ENCODE data around the gene SMYD1.

DNA sequence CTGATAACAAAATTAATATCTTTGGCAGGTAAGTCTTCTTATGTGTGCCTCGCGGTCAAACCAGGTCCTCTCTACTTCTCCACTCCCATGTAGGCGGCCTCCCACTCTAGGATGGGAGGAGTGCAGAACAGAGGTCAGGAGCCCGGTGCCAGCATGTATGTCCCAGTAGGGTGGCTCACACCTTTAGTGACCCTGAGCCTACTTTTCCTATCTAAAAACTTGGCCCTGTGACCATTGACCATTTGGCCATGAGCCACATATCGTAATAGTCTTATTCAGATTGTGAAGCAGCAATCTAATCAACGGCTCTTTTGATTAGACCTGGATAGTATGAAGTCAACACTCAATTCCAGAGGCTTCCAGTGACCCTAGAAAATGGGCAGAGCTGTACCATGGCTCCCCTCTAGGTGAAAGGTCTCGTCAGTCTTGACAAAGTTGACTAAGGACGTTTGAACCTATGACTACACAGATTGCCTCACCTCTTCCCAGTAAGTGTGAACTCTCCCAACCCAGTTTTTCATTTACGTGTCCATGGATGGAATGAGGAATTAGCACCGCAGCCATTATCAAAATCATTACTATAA lies 77.4 kb downstream of the SMYD1 start:
- TF ChIP-seq TCF12 (IDR thresholded peaks at IDR 0.05; ENCODE audit: low read depth) (no peak), EGR1 (IDR thresholded peaks at IDR 0.05) (no peak), ZBTB7A (IDR thresholded peaks at IDR 0.05; ENCODE audit: low read depth) (no peak), TAF1 (IDR thresholded peaks at IDR 0.05; ENCODE audit: low read depth) (no peak), FOXM1 (IDR thresholded peaks at IDR 0.05; ENCODE audit: borderline replicate concordance, low read depth) (no peak), CREB1 (IDR thresholded peaks at IDR 0.05; ENCODE audit: low read depth) (no peak), TEAD4 (IDR thresholded peaks at IDR 0.05) (no peak), CEBPB (IDR thresholded peaks at IDR 0.05) (no peak), EP300 (IDR thresholded peaks at IDR 0.05; ENCODE audit: borderline replicate concordance) (no peak)
- TF ChIP-seq, protein P1, sequence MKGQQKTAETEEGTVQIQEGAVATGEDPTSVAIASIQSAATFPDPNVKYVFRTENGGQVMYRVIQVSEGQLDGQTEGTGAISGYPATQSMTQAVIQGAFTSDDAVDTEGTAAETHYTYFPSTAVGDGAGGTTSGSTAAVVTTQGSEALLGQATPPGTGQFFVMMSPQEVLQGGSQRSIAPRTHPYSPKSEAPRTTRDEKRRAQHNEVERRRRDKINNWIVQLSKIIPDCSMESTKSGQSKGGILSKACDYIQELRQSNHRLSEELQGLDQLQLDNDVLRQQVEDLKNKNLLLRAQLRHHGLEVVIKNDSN (IDR thresholded peaks at IDR 0.05) = no peak
- TF ChIP-seq, protein P2, sequence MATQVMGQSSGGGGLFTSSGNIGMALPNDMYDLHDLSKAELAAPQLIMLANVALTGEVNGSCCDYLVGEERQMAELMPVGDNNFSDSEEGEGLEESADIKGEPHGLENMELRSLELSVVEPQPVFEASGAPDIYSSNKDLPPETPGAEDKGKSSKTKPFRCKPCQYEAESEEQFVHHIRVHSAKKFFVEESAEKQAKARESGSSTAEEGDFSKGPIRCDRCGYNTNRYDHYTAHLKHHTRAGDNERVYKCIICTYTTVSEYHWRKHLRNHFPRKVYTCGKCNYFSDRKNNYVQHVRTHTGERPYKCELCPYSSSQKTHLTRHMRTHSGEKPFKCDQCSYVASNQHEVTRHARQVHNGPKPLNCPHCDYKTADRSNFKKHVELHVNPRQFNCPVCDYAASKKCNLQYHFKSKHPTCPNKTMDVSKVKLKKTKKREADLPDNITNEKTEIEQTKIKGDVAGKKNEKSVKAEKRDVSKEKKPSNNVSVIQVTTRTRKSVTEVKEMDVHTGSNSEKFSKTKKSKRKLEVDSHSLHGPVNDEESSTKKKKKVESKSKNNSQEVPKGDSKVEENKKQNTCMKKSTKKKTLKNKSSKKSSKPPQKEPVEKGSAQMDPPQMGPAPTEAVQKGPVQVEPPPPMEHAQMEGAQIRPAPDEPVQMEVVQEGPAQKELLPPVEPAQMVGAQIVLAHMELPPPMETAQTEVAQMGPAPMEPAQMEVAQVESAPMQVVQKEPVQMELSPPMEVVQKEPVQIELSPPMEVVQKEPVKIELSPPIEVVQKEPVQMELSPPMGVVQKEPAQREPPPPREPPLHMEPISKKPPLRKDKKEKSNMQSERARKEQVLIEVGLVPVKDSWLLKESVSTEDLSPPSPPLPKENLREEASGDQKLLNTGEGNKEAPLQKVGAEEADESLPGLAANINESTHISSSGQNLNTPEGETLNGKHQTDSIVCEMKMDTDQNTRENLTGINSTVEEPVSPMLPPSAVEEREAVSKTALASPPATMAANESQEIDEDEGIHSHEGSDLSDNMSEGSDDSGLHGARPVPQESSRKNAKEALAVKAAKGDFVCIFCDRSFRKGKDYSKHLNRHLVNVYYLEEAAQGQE (IDR thresholded peaks at IDR 0.05; ENCODE audit: low read depth) = no peak
